ENCODE results near the gene CBLB.
"Not testable (repeated sequence)": the region's sequence is repeated elsewhere in the genome, so short reads cannot be mapped to it uniquely, and the experiment has no call there.

Gene CBLB

GRCh38 chr3:105816833-105817232 is 52.0 kb downstream of the CBLB start:
- DNase-seq = no peak

DNA sequence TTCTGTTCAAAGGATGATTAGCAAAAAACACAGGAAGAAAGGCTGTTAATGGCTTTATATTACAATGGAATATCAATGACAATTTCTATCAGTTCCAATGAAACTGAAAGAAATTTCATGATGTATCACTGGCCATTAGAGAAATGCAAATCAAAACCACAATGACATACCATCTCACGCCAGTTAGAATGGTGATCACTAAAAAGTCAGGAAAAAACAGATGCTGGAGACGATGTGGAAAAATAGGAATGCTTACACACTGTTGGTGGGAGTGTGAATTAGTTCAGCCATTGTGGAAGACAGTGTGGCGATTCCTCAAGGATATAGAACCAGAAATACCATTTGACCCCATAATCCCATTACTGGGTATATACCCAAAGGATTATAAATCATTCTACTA is 53.5 kb downstream of the CBLB start:
- DNase-seq = not testable (repeated sequence)

DNA sequence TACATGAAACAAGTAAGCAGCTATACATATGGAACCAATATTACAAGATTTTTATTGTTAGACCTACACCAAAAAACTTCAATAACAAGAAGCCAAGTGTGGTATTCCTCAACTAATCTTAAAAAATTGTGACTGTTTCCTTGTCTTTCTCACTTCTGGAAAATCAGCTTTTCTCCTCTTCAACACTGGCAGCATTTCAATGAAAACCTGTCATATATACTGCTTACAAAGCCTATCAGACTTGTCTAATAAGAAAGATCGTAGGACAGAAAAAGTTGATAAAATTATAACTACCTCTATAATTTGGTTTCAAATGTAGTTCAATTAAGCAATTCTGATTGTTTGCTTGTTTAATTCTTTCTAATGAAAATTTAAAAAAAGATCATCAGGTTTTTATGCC is 55.1 kb downstream of the CBLB start:
- no peak for DNase-seq

- DNase-seq = no peak
These were observed 56.6 kb downstream of the CBLB start for GRCh38 chr3:105812194-105812586.

DNA sequence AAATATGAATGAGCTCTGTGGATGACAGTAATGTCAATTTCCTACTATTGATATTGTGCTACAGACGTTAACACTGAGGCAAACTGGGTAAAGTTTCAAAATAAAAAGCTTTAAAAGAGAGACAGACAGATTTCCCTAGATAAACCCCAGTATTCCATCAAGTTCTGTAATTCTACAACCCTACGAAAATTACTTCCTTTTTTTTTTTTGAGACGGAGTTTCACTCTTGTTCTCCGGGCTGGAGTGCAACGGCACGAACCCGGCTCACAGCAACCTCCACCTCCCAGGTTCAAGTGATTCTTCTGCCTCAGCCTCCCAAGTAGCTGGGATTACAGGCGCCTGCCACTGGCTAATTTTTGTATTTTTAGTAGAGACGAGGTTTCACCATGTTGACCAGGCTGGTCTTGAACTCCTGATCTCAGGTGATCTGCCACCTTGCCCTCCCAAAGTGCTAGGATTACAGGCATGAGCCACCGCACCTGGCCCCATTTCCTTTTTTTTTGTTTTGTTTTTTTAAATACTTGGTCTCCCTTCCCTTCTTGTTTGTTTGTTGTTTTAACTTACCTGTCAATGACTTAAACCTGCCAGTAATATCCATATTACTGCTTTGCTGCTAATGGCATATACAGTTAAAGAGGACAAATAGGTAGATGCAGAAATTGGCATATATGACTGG is 57.2 kb downstream of the CBLB start:
- DNase-seq = peak in 3 of 4 experiments; percentile 19 to 41 (median 32)

DNA sequence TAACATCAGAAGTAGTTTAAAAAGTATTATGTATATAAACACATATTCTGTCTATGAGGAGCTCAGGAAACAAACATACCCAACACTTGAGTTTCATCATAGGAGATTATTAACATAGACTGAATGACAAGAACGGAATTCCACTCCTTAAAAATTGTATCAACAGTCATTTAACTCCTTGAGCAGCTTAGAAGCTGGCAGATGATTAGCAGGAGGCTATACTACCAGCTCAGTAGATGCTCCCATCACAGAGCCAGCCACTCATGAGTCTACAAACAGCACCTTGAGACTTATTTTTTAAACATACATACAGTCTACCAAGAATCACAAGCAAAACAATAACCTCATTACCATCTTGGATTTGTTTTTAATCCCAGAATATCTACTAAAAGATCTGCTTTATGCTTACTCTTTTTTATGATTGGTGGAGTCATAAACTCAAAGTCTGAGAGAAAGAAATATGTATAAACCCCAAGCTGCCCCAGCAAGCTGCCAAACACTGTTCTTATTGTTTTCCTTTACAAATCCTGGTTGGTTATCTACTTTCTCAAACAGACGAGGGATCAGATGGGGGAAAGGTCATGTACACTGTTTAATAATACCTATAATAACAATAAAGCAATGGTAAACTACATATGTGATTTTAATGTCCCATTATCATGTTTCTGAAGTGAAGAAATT is 59.5 kb downstream of the CBLB start:
- DNase-seq = no peak

- DNase-seq = no peak
These were observed 61.1 kb downstream of the CBLB start for GRCh38 chr3:105807701-105808100.

- no peak for DNase-seq
These were observed 61.7 kb downstream of the CBLB start for GRCh38 chr3:105807146-105807545.

- peak; percentile 65 to 92 (median 78) for DNase-seq
These were observed 62.5 kb downstream of the CBLB start for GRCh38 chr3:105806359-105806758.

DNA sequence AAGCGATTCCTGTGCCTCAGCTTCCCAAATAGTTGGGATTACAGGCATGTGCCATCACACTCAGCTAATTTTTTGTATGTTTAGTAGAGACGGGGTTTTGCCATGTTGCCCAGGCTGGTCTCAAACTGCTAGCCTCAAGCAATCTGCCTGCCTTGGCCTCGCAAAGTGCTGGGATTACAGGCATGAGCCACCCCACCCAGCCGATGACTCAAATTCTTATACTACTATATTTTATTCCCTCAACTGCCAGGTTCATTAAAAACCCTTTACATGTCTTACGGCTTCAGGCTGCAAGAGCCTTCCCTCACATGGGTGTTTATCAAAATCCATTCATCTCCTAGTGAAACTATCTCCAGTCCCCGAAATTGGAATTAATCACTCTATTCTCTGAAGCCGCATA is 63.4 kb downstream of the CBLB start:
- no peak for DNase-seq

DNA sequence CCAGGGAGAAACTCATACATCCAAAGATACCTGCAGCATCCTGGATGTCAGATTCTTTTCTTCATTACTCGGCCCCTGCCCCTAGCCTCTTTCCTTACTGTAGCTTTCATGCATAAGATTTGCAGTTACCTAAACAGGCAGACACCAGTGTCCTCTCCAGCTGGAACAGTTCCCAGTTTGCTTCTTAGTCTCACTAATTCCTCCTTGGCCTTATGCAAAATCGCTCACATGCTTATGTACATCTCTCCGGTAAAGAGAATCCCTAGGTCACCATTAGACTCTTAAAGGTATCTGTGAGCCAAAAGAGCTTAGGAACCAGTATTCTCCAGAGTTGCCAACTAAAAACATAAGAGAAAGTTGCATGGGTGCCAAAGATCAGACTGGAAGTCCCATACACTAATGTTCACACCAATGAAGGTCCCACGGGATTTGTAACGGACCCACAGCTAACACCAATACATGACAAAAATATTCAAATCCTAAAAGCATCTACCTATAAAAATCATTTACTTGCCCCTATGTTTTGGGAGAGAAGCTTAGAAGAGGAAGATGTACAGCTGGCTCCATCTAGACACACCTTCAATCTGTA is 66.6 kb downstream of the CBLB start:
- DNase-seq = no peak

DNA sequence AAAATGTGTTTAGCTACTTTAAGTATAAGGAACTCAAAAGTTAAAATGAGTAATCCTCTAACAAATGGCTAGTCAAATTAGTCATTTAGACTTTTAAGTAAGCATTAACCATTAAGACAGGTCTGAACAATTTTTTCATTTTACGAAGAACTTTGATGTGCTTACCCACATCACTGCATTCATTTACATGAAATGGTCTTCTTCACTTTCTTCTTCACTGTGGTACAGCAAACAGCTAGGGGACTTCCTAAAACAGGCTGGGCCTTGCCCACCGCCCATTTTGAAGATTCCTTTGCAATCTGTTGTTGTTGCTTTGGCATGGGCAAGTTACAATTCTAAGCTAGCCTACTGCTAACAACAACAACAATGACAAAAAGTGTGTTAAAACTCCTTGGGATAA is 67.4 kb downstream of the CBLB start:
- no peak for DNase-seq

DNA sequence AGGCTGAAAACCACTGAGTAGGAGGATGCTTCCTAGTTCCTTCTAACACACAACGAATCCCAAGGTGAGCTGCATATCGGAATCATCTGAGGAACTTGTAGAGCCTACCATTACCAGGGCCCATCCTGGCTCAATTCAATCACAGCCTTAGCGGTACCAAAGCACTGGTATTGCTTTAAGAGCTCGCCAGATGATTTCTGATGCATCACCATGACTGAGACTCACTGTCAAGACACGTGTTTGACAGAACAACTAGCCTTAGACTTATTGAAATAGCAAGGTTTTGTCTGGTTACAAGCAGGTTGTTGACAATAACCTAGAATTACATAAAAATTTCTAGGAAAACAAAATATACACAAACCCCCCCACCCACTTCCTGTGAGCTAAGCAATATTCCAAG is 68.5 kb downstream of the CBLB start:
- no peak for DNase-seq

DNA sequence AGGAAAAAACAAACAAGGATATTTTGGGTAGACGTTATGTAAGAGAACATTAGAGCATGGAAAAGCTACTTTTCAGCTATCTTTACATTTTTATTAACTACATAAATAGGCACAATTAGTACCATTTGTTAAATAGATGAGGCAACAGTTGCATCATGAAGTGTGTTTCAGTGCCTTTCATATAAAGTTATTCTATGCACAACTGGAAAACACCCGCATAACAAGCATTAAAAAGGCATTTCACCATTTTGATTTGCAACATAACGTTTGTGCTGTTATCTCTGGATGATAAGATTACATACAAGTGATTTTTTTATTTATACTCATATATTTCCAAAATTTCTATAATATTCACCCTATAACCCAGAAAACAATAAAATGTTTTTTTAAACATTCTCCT is 69.5 kb downstream of the CBLB start:
- DNase-seq = no peak

GRCh38 chr3:105798381-105798934 is 70.4 kb downstream of the CBLB start:
- peak; percentile 6 to 71 (median 45) for DNase-seq

DNA sequence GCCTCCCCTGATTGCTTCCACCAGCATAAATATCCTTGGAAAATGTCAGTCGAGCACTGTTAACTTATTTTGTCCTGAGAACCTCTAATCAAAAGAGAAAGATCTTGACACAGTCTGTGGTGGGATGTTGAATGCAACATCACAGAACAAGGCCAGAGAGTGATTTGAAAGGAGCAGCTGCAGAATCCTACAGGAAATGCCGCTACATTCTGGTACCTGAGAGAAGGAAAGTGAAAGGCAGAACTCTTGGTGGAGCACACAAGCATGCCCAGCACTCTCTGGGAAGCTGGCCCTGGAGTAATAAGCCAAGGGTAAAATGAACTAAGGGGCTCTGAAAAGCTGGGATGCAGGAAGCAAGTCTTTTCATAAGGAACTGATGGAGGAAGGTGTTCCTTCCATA is 75.8 kb downstream of the CBLB start:
- DNase-seq = no peak

GRCh38 chr3:105791919-105792786 is 76.7 kb downstream of the CBLB start:
- DNase-seq = peak; percentile 60 to 88 (median 66)

- no peak for DNase-seq
These were observed 77.7 kb downstream of the CBLB start for GRCh38 chr3:105791131-105791530.

DNA sequence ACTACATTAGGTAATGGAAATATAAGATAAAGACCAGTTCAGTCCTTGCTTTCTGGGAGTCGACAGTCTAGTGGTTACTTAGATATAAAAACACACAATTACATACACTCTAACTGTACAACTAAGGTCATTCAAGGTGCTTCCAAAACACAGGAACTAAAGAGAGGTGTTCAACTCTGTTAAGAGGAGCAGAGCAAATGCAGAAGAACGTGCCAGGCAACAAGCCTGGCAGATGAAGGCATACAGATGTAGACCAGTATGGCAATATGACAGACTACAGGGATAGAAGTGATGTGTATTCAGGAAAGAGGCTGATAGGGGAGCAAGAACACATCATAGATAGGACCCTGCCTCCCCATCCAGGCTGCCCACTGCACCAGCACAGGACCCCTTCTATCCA is 78.3 kb downstream of the CBLB start:
- no peak for DNase-seq

DNA sequence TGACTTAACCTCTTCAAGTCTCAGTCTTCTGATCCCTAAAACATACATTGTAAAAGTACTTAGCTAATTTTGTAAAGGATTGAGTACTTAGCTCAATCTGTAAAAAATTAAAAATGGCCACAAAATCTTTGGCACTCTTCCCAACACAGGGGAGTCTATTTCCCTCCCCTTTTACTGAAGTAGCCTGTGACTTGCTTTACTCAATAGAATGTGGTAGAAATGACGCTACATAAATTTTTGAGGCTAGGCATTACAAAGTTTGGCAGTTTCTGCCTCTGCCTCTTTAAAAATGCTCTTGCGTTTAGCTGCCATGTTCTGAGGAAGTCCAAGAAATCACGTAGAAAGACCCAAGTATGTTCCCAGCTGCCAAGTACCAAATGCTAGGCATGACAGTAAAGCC is 80.2 kb downstream of the CBLB start:
- no peak for DNase-seq

- no peak for DNase-seq
These were observed 81.4 kb downstream of the CBLB start for GRCh38 chr3:105787453-105787852.

- no peak for DNase-seq
These were observed 81.8 kb downstream of the CBLB start for GRCh38 chr3:105786990-105787389.

DNA sequence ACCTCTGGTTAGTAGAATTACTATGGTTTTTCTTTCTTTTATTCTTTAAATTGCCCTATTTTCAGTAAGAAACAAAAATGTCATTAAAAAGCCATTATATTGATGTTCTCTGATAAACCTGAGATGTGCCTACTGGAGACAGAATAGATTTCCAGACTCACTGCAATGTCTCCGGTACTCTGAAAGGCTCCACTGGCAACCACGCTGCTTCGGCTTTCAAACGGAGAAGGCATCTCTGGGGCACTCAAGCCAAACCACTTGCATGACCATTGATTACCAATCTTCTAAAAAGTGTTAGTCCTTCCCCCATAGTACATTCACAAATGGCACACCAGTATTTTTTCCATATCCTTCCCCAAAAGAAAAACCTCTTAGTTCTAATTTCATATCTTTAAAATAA is 82.6 kb downstream of the CBLB start:
- no peak for DNase-seq
